Naive thymus-derived CD8-positive, alpha-beta T cell (primary cell): ENCODE measurements around the gene EXTL1. TPM values are rescaled to one million over a fixed set of nuclear protein-coding genes. Genes with fewer than 3 reads are reported as not detected.

ENCODE experiments used
- ATAC-seq, 2 donors: fragments of 150-1000 bp; cut with Tn5 transposase in 1 of 2; sonication (Bioruptor Pico), chemical (Tn5 transposase) in 1 of 2; 1 replicate in 1 of 2; 2 replicates in 1 of 2; pipeline ENCODE4 v1.10.0; 2021; ENCODE audit warnings: mild to moderate bottlenecking in 2 of 2, moderate library complexity in 2 of 2
- POLR2A ChIA-PET: fragments of 350-600 bp; sonication (Branson Sonifier 250); formaldehyde crosslinking; loops from one replicate; lab custom pipeline; 2021; ENCODE audit warnings: antibody characterized with exemption; lab: Charles Lee
- DNase-seq, 10 donors: peaks; one replicate each; pipeline versions ENCODE4 v3.0.0 to v3.0.0-alpha.2; 2020 to 2022
- H3K27ac Mint-ChIP-seq, 10 donors: one replicate each; pipeline ENCODE4 v1.8.0; 2020 to 2022; ENCODE audit warnings: mild to moderate bottlenecking in 10 of 10, mixed read lengths in 10 of 10, moderate library complexity in 4 of 10, inconsistent platforms in 1 of 10
- H3K27me3 Mint-ChIP-seq, 5 donors: one replicate each; pipeline ENCODE4 v1.8.0; 2021 to 2022; ENCODE audit warnings: mixed read lengths in 5 of 5
- H3K36me3 Mint-ChIP-seq, 3 donors: one replicate each; pipeline ENCODE4 v1.8.0; 2020 to 2022; ENCODE audit warnings: mixed read lengths in 3 of 3, mild to moderate bottlenecking in 2 of 3, inconsistent platforms in 1 of 3
- H3K4me1 Mint-ChIP-seq, 4 donors: one replicate each; pipeline ENCODE4 v1.8.0; 2021 to 2022; ENCODE audit warnings: mixed read lengths in 4 of 4
- H3K4me3 Mint-ChIP-seq, 10 donors: one replicate each; pipeline ENCODE4 v1.8.0; 2020 to 2022; ENCODE audit warnings: mild to moderate bottlenecking in 10 of 10, mixed read lengths in 10 of 10, moderate library complexity in 6 of 10, inconsistent platforms in 1 of 10
- H3K9me3 Mint-ChIP-seq, 9 donors: one replicate each; pipeline ENCODE4 v1.8.0; 2020 to 2022; ENCODE audit warnings: mixed read lengths in 9 of 9, mild to moderate bottlenecking in 3 of 9, inconsistent platforms in 1 of 9, moderate library complexity in 1 of 9
- polyA plus RNA-seq, 3 donors: library from polyadenylated mRNA; unstranded; fragments of 300-500 nt; fragmentation: Illumina TruSeq; gene quantifications; one replicate each; pipeline ENCODE4 v1.2.3, GENCODE V29; 2021
- total RNA-seq, 8 experiments: library from RNA in 2 of 8; stranded (reverse) in 2 of 8; gene quantifications; one replicate each; pipeline ENCODE4 v1.2.3 and lab custom pipeline; 2021 to 2026

The EXTL1 gene
- total and polyA plus RNA-seq, 5 experiments from 2014 or later, result 0.19 to 0.26 TPM; not detected in 3

DNA sequence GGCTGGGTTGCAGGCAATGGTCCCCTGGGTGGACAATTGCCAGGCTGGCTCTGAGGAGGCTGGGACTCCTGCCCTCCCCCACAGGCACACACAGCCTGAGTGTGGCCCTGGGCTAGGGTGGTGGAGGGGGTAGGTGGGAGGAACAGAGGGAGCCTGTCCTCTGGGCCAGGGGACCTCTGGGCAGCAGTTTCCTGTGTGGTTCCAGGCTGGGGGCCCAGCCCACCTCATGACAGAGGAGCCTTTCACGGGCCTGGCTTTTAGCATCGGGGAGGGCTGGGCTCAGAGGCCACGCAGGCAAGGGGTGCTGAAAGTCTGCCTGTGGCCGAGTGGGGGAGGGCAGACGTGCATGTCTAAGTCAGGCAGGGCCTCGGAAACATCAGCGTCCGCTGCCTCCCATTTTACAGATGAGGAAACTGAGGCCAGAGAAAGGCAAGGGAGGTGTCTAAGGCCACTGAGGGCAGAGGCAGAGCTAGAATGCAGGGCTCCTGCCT lies 7.0 kb downstream of the EXTL1 start:
- peaks cover 0 to 2% (median under 1%) of the 10 kb centered on the region in 4 donors for H3K4me1 Mint-ChIP-seq
- H3K9me3 Mint-ChIP-seq, result no peaks in the 10 kb centered on the region
- ATAC-seq, result no peak
- peak overlapping the region in 1 of 10 donors; percentile 33 for H3K27ac Mint-ChIP-seq
- no peak overlapping the region for H3K4me3 Mint-ChIP-seq
- no peak for DNase-seq
- H3K27me3 Mint-ChIP-seq, result peaks cover 0 to 2% (median 0%) of the 10 kb centered on the region in 5 donors
- POLR2A ChIA-PET, result no interaction called here
- H3K36me3 Mint-ChIP-seq, result no peaks in the 10 kb centered on the region

DNA sequence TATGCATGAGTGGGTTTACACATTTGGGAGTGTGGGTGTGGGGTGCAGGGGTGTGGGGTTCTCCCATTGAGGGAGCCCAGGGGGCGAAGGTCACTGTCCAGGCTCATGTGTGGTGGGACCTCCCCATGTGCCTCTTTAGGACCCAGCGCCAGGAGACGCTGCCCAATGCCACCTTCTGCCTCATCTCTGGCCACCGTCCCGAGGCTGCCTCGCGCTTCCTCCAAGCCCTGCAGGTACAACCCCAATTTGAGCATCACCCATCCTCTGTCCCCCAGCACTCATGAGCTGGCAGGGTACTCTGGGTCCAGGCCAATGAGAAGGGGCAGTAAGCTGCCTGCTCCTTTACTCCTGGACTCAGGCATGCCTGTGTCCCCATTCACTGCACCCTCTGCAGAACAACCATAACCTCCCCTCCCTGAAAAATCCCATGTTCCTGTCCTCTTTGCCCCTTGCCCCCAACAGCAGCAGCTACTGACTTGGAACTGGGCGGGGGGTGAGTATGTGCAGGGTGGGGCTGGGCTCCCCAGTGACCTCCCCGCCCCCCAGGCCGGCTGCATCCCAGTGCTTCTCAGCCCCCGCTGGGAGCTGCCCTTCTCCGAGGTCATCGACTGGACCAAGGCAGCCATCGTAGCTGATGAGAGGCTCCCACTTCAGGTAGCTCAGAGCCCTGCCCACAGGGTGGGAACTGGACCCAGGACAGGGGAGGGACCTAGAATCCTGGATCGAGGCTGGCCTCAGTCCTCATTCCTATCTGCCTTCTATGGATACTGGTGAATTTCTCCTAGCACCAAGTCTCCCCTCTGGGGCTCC lies 7.7 kb downstream of the EXTL1 start:
- no peaks in the 10 kb centered on the region for H3K36me3 Mint-ChIP-seq
- no peak for ATAC-seq
- no peak overlapping the region for H3K27ac Mint-ChIP-seq
- POLR2A ChIA-PET, result no interaction called here
- H3K4me3 Mint-ChIP-seq, result no peak overlapping the region
- H3K9me3 Mint-ChIP-seq, result no peaks in the 10 kb centered on the region
- H3K4me1 Mint-ChIP-seq, result peaks cover under 1 to 3% (median 2%) of the 10 kb centered on the region in 4 donors
- DNase-seq, result no peak
- H3K27me3 Mint-ChIP-seq, result peaks cover 0 to 2% (median 0%) of the 10 kb centered on the region in 5 donors

DNA sequence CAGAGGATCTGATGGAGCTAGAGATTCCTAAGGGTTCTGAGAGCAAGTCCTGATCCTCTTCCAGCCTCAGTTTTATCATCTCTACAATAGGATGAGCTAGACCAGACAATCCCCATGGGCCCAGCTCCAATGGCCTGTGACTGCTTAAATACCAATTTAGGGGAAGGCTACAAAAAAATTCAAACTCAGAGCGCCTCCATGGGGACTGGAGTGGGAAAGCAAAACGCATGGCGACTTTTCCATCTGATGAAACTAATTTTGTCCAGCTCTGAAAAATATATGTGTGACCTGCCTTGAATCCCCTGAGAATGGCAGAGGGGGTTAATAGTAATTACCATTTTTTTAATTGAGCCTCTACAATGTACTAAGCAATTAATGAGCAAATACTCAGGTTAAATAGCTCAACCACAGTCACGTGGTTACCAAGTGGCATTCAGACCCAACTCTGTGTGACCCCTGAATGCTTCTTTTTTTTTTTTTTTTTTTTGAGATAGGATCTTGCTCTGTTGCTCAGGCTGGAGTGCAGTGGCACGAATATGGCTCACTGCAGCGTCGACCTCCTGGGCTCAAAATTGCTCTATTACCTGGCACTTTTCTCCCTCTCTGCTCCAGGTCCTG lies 8.4 kb downstream of the EXTL1 start:
- ATAC-seq (no peak), DNase-seq (no peak)
- Mint-ChIP-seq H3K27ac (no peak overlapping the region), H3K36me3 (no peaks in the 10 kb centered on the region), H3K4me1 (peaks cover 6 to 9% (median 8%) of the 10 kb centered on the region in 4 donors), H3K27me3 (peaks cover 0 to 2% (median 0%) of the 10 kb centered on the region in 5 donors), H3K9me3 (no peaks in the 10 kb centered on the region), H3K4me3 (no peak overlapping the region)
- POLR2A ChIA-PET, result no interaction called here

DNA sequence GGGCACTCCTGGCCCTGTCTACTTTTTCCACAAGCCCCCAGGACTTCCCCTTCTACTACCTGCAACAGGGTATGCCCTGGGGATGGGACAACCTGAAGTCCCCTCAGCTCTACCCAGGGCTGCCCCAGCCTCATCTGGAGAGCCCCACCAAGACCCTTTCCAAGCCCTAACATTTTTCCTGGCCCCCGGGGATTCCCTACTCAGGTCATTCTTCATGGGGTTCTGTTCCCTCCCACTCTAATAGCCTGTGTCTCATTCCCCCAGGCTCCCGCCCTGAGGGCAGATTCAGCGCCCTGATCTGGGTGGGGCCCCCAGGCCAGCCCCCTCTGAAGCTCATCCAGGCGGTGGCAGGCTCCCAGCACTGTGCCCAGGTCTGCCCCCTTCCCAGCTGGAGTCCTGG lies 9.6 kb downstream of the EXTL1 start:
- peaks cover 0 to 2% (median 0%) of the 10 kb centered on the region in 5 donors for H3K27me3 Mint-ChIP-seq
- no peak overlapping the region for H3K4me3 Mint-ChIP-seq
- ATAC-seq (no peak), DNase-seq (no peak)
- no peaks in the 10 kb centered on the region for H3K36me3 Mint-ChIP-seq
- POLR2A ChIA-PET, result no interaction called here
- no peak overlapping the region for H3K27ac Mint-ChIP-seq
- peaks cover 10 to 18% (median 12%) of the 10 kb centered on the region in 4 donors for H3K4me1 Mint-ChIP-seq
- no peaks in the 10 kb centered on the region for H3K9me3 Mint-ChIP-seq

DNA sequence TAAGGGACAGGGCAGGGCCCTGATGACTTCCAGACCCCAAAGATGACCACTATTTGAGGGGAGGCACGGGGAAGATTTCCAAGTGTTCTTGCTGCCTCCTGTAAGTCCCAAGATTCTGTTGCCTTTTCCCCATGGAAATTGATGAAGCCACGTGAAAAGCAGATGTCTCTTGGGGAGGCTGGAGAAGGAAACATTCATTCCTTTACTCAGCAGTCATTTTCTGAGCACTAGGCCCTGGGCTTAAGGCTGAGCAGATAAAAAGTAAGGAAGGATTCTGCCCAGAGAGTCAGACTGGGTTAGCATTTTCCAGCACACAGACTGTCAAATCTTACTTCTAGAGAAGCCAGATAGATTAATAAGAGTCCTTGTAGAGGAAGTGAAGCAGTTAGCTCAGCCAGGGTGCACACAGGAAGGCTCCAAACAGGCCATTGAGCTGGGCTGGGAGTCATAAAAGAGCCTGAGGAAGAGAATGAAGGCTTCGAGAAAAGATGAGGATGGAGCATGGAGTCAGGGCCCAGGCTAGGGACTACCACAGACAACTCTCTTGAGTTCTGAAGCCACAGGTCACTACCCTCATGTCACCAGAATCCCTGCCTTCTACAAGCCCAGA lies 10.1 kb downstream of the EXTL1 start:
- H3K27me3 Mint-ChIP-seq, result peaks cover 0 to 2% (median 0%) of the 10 kb centered on the region in 5 donors
- no peaks in the 10 kb centered on the region for H3K36me3 Mint-ChIP-seq
- H3K4me3 Mint-ChIP-seq, result peak overlapping the region in 1 of 10 donors; percentile 3
- peaks cover 10 to 20% (median 12%) of the 10 kb centered on the region in 4 donors for H3K4me1 Mint-ChIP-seq
- H3K27ac Mint-ChIP-seq, result peak overlapping the region in 1 of 10 donors; percentile 66
- ATAC-seq, result no peak
- no peak for DNase-seq
- no peaks in the 10 kb centered on the region for H3K9me3 Mint-ChIP-seq
- POLR2A ChIA-PET, result interaction anchor here (0.7 kb wide), 1 partner anchor 47 kb away, joined by 3 read pairs; no protein-coding TSS in a partner anchor

DNA sequence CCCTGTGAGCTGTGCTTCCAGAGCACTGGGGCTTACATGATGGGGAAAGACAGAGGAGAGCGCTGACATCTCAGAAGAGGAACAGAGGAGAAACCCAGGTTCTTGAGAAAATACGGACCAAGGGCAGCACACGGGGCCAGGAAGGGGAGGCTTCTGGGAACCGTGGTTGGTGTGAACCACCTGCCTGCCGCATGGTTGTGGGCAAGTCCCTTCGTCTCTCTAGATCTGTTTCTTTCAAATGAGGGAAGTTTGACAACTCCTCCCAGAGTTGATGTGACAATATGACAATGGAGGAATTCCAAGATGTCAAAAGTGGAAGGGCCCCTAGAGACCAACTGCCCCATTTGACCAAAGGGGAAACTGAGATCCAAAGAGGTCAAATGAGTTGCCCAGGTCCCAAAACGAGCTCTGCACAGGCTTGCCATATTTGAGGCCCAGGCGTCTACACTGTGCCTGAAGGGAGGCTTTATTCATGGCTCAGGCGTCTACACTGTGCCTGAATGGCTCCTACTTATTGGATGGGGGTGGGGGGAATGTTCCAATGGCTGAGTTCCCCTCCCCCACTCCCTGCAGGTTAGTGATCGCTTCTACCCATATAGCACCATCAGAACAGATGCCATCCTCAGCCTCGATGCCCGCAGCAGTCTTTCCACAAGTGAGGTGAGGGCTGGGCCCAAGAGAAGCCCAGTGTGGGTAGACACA lies 11.2 kb downstream of the EXTL1 start:
- ATAC-seq, result no peak
- Mint-ChIP-seq H3K27me3 (peaks cover 0 to 2% (median 0%) of the 10 kb centered on the region in 5 donors), H3K4me3 (peak overlapping the region in 1 of 10 donors; percentile 16), H3K4me1 (peaks cover 9 to 20% (median 12%) of the 10 kb centered on the region in 4 donors), H3K36me3 (no peaks in the 10 kb centered on the region), H3K9me3 (no peaks in the 10 kb centered on the region), H3K27ac (peak overlapping the region in 1 of 10 donors; percentile 4)
- POLR2A ChIA-PET, result interaction anchor here (0.7 kb wide), 1 partner anchor 46 kb away, joined by 3 read pairs; no protein-coding TSS in a partner anchor
- no peak for DNase-seq

DNA sequence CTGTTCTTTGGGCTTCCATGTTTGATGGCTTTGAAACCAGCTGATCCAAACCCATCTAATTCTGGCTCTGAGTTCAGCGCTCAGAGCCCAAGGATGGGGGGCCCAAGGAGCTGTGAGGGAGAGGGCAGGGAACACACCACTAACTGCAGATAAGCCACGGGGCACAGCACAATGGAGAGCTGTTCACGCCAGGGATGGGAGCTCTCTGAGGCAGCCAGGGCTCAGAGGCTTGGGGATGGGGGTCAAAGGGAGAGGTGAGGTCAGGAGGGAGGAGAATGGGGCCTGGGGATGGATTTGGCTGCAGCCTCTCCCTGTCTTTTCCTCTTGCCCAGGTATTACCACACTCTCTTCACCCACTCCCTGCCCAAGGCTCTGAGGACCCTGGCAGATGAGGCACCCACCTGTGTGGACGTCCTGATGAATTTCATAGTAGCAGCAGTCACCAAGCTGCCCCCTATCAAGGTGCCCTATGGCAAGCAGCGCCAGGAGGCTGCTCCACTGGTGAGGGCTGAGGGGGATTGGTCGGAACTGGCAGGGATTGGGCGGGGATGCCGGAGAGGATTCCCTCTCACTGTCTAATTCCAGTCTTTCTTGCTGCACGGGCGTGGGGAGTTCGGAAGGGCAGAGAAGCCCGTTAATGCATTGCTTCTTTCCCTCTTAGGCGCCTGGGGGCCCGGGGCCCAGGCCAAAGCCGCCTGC lies 13.1 kb downstream of the EXTL1 start:
- no peaks in the 10 kb centered on the region for H3K36me3 Mint-ChIP-seq
- H3K27ac Mint-ChIP-seq, result peak overlapping the region in 9 of 10 donors; percentile 63 to 95 (median 85)
- peaks cover 0 to 2% (median 0%) of the 10 kb centered on the region in 5 donors for H3K27me3 Mint-ChIP-seq
- H3K4me3 Mint-ChIP-seq, result peak overlapping the region; percentile 92 to 98 (median 97)
- ATAC-seq, result peak in 1 of 2 donors; percentile 1
- peaks cover 8 to 20% (median 12%) of the 10 kb centered on the region in 4 donors for H3K4me1 Mint-ChIP-seq
- no peaks in the 10 kb centered on the region for H3K9me3 Mint-ChIP-seq
- POLR2A ChIA-PET, result interaction anchor here (0.5 to 1.7 kb wide), 7 partner anchors 9 to 827 kb away, joined by 3 to 6 read pairs (median 4); partner anchors contain the start of genes MTFR1L and PAFAH2
- DNase-seq, result peak in 2 of 10 donors; percentile 10 to 17

DNA sequence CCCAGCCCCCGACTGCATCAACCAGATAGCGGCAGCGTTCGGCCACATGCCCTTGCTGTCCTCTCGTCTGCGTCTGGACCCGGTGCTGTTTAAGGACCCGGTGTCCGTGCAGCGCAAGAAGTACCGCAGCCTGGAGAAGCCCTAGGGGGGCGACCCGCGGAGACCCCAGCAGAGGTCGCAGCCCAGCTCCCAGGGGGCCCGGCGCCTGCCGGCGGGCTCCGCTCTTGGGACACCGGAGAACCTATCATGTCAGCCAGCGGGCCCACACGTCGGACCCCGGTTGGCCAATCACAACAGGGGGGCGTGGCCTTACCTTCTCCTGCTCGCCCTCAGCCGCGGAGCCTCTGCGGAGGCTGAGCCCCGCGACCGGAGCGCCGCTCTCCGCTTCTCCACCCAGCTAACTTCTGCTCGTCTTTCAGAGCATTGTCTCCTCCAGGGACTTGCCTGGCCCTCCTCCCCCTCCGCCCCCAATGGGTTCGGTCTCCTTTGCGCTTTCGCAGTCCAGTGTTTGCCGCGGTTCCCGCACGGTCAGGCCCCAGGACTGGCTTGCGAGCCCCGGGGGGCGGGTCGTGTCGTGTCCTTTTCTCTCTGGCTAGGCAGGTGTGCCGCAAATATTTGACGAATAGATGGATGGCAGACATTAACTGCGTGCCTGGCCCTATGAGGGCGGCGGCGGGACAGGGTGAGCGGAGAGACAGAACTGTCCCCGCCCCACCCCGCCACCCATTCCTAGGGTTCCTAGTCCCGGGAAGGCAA lies 13.8 kb downstream of the EXTL1 start:
- no peaks in the 10 kb centered on the region for H3K9me3 Mint-ChIP-seq
- H3K36me3 Mint-ChIP-seq, result no peaks in the 10 kb centered on the region
- ATAC-seq, result peak; percentile 96 to 97
- H3K4me3 Mint-ChIP-seq, result peak overlapping the region; percentile 92 to 98 (median 97)
- peaks cover 8 to 20% (median 12%) of the 10 kb centered on the region in 4 donors for H3K4me1 Mint-ChIP-seq
- POLR2A ChIA-PET, result interaction anchor here (0.6 to 1.7 kb wide), 5 partner anchors 9 to 216 kb away, joined by 3 to 5 read pairs (median 4); partner anchors contain the start of genes MTFR1L and PAFAH2
- H3K27me3 Mint-ChIP-seq, result peaks cover 0 to 3% (median 0%) of the 10 kb centered on the region in 5 donors
- DNase-seq, result peak; percentile 86 to 97 (median 91)
- H3K27ac Mint-ChIP-seq, result peak overlapping the region; percentile 74 to 97 (median 94)

DNA sequence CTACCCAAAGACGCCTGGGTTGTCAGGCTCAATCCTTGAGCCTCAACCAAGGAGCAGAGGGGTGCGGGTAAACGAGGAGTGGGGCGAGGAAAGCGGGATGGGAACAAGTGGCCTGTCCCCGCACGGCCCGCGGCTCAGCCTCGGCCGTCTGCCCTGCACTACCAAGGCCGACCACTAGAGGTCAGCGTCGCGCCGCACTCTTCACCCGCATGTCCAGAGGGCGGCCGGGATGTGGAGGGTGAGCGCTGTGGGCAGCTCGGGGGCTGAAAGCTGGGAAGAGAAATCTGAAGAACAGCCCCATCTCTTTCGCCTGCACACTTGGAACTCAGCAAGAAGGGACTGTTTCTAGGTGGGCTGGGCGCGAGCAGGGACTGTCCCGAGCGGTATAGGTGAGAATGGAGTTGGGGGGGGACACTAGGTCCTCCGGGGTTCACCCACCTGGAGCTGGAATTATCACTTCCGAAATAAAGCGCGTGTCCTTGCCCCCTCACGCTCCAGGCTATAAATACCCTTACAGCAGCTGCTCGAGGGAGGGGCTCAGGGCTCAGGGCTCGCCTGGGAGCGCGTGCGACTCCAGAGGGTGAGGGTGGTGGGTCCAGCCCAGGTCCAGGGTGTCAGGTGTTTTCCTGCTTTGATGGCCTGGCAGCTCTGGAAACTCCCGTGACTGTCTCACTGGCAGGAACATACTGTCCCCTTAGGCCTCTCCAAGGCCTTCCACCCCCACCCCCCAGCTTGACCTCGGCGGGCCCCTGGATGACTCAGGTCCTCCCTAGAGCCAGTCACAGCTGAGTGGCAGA lies 14.6 kb downstream of the EXTL1 start:
- Mint-ChIP-seq H3K27ac (peak overlapping the region; percentile 74 to 97 (median 94)), H3K27me3 (peaks cover 0 to 3% (median 0%) of the 10 kb centered on the region in 5 donors), H3K4me1 (peaks cover 8 to 20% (median 12%) of the 10 kb centered on the region in 4 donors), H3K9me3 (no peaks in the 10 kb centered on the region), H3K36me3 (no peaks in the 10 kb centered on the region), H3K4me3 (peak overlapping the region; percentile 92 to 98 (median 97))
- ATAC-seq (peak; percentile 66 to 67), DNase-seq (peak; percentile 45 to 89 (median 72))
- POLR2A ChIA-PET, result interaction anchor here (0.5 to 1.6 kb wide), 2 partner anchors 136 to 217 kb away, joined by 3 to 5 read pairs; partner anchors contain the start of gene MTFR1L

DNA sequence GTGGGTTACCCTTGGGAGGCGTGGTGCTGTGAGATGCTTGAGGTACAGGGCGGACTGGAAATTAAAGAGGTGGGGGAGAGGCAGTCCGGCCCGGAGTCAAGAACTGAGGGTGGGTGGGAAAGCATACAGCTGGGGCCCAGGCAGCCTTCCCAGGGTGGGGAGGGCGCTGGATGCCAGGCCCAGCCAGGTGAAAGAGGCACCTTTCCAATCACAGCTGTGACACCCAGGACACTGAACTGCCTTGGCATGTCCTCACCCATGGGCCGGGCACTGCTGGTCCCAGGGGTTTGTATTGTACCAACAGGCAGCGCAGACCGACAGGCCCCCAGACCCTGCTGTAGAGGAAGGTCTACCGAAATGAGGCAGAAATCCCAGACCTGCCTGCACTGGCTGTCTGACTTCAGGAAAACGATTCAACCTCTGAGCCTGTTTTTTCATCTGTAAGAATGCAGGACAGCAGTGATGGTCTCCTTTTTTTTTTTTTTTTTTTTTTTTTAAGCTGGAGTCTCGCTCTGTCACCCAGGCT lies 15.2 kb downstream of the EXTL1 start:
- peaks cover 0 to 3% (median 0%) of the 10 kb centered on the region in 5 donors for H3K27me3 Mint-ChIP-seq
- POLR2A ChIA-PET, result interaction anchor here (0.5 to 0.6 kb wide), 2 partner anchors 80 to 136 kb away, joined by 3 read pairs; no protein-coding TSS in a partner anchor

More for the DNA sequence above, 15.2 kb downstream of the EXTL1 start:
- H3K9me3 Mint-ChIP-seq, result no peaks in the 10 kb centered on the region
- peaks cover 8 to 20% (median 12%) of the 10 kb centered on the region in 4 donors for H3K4me1 Mint-ChIP-seq
- peak overlapping the region in 1 of 10 donors; percentile 49 for H3K27ac Mint-ChIP-seq
- DNase-seq (no peak), ATAC-seq (no peak)
- no peaks in the 10 kb centered on the region for H3K36me3 Mint-ChIP-seq
- peak overlapping the region in 2 of 10 donors; percentile 34 to 96 for H3K4me3 Mint-ChIP-seq
